ENCODE measurements around the gene TBC1D20.
"Not testable (repeated sequence)": the region's sequence is repeated elsewhere in the genome, so short reads cannot be mapped to it uniquely, and the experiment has no call there.

The TBC1D20 gene, protein sequence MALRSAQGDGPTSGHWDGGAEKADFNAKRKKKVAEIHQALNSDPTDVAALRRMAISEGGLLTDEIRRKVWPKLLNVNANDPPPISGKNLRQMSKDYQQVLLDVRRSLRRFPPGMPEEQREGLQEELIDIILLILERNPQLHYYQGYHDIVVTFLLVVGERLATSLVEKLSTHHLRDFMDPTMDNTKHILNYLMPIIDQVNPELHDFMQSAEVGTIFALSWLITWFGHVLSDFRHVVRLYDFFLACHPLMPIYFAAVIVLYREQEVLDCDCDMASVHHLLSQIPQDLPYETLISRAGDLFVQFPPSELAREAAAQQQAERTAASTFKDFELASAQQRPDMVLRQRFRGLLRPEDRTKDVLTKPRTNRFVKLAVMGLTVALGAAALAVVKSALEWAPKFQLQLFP

DNA sequence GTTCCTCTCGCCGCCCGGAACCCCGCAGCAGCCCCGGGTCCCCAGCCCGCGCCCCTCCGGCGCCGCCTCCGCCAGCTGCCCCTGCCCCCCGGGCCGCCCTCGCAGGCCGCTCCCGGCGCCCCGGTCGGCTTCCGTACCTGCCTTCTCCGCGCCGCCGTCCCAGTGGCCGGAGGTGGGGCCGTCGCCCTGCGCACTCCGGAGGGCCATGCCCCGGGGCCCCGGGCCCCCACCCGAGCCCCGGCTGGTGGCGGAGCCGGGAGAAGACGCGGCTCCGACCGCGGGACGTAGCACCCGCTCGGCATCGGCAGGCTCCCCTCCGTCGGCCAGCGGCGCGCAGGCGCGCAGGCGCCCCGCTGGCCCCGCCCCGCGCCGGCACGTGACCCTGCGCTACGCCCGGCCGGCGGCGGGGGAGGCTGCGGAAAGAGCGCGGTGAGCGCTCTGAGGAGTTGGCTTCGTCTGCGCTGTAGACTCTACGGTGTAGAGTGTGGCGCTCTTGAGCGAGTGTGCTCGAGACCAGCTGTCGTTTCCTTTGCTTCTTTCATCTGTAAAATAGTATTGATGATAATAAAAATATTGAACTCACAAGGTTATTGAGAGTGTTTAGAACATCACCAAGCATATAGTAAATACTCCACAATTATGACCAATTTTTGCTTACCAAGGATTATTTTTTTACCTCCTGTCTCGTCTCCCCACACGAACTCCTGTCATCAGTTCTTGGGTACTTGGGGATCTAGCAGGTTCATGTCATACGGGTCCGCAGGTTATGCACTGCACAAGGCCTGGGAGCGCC lies at the start of gene TBC1D20:
TSS of gene TBC1D20 (minus strand) at position 335 of the 793 bp plus-strand sequence. CDS start at position 207, 128 bp downstream.
- intact Hi-C loops (cut with DNase I) = loop anchor here (1.0 kb wide), 1 partner anchor 81 kb away; the partner anchor contains the start of gene CSNK2A1

GRCh38 chr20:510328-511057 lies 48.2 kb upstream of the TBC1D20 start:
- intact Hi-C loops (cut with DNase I); DNase-seq: not testable (repeated sequence)

More for the DNA sequence above, at the start of gene TBC1D20:
- DNase-seq = peak; percentile 68 to 98 (median 82)

GRCh38 chr20:508364-508787 lies 46.0 kb upstream of the TBC1D20 start:
- intact Hi-C loops (cut with DNase I); DNase-seq: not testable (repeated sequence)

- intact Hi-C loops (cut with DNase I) = no loop called here
- DNase-seq = no peak
Observed at GRCh38 chr20:507761-508332, 45.5 kb upstream of the TBC1D20 start.

- no peak for DNase-seq
- intact Hi-C loops (cut with DNase I) = no loop called here
Observed at GRCh38 chr20:507006-507758, 44.8 kb upstream of the TBC1D20 start.

- intact Hi-C loops (cut with DNase I) = no loop called here
- DNase-seq = no peak
Observed at GRCh38 chr20:504632-505075, 42.3 kb upstream of the TBC1D20 start.

- DNase-seq = no peak
- intact Hi-C loops (cut with DNase I) = no loop called here
Observed at GRCh38 chr20:503048-503737, 40.9 kb upstream of the TBC1D20 start.

DNA sequence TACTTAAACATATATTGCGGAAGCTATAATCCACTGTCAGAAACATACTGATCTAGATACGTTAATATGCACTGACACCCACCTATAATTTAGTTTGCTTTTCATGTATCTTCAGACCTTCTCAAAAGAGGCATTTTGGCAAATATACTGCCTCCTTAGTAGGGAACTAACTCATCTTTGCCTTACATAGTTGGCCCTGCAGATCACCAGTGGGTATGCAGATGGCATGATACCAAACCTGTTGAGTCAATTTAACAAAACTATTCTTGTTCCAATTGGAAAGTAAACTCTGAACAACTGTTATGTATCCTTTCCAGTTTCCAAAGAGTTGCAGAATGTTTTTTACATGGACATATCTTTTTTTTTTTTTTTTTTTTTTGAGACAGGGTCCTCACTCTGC lies 35.6 kb upstream of the TBC1D20 start:
- no peak for DNase-seq
- intact Hi-C loops (cut with DNase I) = no loop called here

GRCh38 chr20:496126-496696 lies 33.9 kb upstream of the TBC1D20 start:
- intact Hi-C loops (cut with DNase I) = no loop called here
- DNase-seq = no peak

DNA sequence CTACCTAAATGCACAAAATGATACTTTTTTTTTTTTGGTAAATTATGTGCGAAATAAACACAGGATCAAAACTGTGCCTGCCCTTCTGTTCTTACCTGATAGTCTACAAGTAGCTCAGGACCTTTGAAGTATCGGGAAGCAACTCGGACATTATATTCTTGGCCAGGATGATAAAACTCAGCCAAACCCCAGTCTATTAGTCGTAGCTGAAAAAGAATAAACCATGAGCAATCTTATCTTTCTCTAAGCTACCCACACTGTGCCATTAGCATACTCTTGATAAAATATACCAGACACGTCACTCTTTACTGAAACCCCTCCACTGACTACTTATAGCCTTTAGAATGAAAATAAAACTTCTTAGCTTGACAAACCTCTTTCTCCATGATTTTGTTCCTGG lies 29.8 kb upstream of the TBC1D20 start:
- intact Hi-C loops (cut with DNase I) = no loop called here
- no peak for DNase-seq

DNA sequence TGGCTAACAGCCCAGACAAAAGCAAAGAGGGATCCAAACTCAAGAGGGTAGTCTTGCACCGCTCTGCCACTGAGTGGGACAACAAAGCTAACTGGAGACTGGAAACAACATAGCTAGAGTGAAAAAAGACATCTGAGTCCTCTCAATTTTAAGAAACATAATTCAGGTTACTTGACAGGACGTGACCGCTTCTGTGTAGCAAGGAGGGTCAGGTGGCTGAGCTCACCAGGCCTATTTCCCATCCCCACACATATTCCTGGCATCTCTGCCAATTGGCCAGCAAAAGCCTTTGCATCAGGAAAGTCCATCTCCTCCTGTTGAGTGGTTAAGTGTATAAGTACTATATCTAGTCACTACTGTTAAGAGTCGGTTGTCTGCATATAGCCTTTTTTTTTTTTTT lies 25.3 kb upstream of the TBC1D20 start:
- intact Hi-C loops (cut with DNase I) = no loop called here
- DNase-seq = no peak

DNA sequence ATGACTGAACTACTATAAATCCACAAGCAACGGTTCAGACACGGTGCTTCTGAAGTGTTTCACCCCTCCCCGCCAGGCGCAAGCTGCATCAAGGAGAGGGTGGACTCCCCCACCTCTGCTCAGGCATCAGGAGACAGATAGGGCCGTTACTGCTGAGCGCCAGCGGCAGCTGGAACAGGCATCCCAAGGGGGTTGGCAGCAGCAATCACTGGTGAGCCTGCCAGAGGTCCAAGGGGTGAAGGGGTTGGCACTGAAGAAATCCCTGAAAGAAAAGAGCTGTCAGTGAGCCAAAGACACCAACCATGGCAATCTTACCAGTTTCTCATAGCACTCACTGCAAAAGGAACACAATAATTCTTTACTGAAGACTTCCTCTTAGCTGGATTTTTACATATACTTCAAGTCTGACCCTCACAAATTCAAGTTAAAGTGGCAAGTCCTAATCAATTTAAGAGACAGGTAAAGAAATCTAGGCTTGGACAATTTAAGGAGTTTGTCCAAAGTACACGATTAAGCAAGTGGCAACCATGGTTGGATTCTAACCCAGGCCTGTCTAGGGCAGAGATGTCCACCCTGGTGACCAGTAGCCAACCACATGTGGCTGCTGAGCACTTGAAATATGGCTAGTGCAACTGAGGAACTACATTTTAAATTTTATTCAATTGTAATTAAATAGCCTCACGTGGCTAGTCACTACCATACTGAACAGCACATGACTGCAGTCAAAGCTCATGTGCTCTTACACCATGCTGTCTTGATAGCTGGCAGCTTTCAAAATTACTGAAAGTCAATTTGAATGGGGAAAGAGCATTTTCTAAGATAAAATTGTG lies 21.7 kb upstream of the TBC1D20 start:
- peak in 5 of 10 donors; percentile 9 to 90 (median 77) for DNase-seq
- intact Hi-C loops (cut with DNase I) = no loop called here

DNA sequence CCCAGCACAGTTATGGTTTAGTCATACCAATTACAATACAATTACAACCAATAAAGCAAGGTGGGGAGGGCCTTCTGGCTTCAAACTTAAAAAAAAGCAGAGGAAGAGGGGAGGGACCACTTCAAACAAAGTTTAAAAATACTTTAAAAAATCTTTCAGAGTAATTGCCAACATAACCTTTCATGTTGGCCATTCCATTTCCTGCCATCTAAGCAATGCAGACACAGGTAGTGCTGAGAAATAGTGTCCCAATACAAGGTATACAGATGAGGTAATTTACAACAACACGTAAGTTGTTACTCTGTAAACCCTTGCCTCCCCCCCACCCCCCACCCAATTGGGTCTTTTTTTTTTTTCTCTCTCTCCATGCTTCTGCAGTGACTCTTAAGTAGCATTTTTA lies 18.8 kb upstream of the TBC1D20 start:
- no peak for DNase-seq
- intact Hi-C loops (cut with DNase I) = no loop called here

- intact Hi-C loops (cut with DNase I) = no loop called here
- no peak for DNase-seq
Observed at GRCh38 chr20:480044-480443, 17.7 kb upstream of the TBC1D20 start.

GRCh38 chr20:479487-479886 lies 17.2 kb upstream of the TBC1D20 start:
- intact Hi-C loops (cut with DNase I) = loop anchor here (1.0 to 2.0 kb wide), 2 partner anchors 49 to 125 kb away; no protein-coding TSS in a partner anchor
- DNase-seq = no peak

GRCh38 chr20:478949-479429 lies 16.7 kb upstream of the TBC1D20 start:
- no peak for DNase-seq
- intact Hi-C loops (cut with DNase I) = loop anchor here (1.0 to 2.0 kb wide), 2 partner anchors 48 to 125 kb away; no protein-coding TSS in a partner anchor

All from posterior cingulate gyrus (tissue), 11 donors.